Hematopoietic multipotent progenitor cell treated with erythropoietin and hydrocortisone succinate and interleukin-3 and kit ligand, for 17 days (in vitro differentiated cells): ENCODE data around the gene TALDO1.

Source experiments
- DNase-seq: peaks from one replicate; pipeline ENCODE4 v3.0.0-alpha.2; 2015; ENCODE audit warnings: low spot score

Gene TALDO1

GRCh38 chr11:788009-788640 lies 40.9 kb downstream of the TALDO1 start:
- no peak for DNase-seq

DNA sequence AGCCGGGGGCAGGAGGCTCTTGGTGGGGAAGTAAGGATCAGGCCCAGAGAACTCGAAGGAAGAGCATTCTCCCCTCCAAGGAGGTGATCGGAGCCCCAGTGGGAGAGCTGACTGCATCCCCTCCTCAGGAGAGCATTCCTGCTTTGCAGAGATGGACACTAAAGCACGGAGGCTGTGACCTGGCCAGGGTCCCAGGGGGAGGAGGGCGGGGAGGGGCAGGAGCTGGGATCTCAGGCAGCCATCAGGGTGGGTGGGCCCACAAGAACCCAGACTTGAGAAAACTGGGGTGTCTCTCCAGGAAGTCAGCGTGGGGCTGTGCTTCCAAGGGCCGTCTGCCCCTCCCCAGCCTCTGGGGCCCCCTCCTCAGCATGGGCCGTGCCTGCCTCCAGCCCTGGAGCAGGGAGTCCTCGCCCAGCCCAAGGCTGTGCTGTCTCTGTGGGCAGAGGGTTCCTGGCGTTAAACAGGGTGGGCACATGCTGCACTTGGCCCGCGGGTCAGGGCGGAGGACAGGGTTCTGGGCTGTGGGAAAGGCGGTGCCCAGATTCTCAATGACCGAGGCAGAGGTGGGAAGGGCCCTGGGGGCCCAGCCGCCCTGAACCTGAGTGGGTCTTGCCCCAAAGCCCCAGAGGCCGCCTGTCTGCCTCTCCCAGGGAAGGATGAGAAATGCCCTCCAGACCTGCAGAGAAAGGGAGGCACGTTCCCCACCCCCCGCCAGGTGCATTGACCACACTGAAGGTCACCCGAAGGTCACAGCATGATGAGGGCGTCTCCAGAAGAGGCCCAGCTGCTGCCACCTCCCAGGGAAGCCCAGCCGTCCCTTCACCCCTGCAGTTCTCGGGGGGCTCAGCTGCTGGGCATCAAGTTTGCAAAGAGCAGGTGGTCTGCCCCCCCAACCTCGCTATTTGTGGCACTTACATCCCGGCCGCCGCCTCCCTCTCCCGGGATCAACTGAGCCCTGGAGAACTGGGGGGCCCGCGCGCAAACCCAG lies 42.0 kb downstream of the TALDO1 start:
- no peak for DNase-seq

- DNase-seq = no peak
Observed at GRCh38 chr11:789943-790342, 42.7 kb downstream of the TALDO1 start, which contains the start of gene CEND1. Gene CEND1 (minus strand): TSS chr11:790090. CDS start chr11:788576, 1,514 bp downstream.

DNA sequence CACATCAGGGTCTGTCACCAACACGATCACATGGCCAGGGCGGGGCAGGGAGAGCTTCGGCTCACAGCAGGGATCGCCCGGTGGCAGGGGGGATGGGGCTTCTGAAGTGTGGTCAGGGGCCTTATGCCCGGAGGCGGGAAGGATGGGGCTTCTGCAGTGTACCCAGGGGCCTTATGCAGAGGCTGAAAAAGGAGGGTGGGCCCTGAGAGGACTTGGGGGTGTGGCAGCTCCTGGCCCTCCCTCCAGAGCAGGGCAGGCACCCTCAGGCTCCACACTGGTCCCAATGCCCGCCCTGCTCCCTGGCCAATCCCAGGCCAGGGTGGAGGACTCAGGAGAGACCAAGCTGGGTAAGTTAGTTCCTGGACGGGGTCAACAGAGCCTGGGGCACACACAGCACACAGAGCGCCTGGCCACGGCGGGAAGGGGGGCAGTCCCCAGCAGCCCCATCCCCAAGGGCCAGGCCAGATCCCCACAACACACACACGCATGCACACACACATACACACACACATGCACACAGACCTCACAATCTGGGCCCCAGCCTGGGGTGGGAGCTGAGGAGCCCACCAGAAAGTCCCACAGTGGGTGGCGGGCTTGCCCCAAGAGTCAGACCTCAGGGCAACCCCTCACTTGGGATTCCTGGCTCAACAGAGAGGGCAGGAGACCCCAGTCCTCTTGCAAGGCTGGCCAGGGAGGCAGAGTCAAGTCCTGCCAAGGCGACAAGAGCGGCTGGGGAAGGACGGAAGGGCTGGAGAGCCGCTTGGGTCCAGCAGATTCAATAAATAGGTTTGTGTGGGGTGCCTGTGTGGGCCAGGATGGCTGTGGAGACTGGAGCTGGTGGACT lies 43.7 kb downstream of the TALDO1 start:
- no peak for DNase-seq

- no peak for DNase-seq
Observed at GRCh38 chr11:791658-792534, 44.6 kb downstream of the TALDO1 start.

DNA sequence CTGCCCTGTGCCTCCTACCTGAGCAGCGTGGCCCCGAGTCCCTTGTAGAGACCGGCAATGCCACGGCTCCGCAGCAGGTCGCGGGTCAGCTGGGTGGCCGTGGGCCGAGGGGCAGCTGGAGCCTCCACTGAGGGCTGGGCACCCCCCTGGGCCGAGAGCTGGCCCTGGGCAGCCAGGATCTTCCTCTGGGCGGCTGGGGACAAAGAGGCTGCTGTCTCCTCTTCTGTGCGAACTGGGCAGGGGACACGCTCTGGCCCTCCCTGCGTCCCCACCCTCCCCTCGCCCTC lies 45.2 kb downstream of the TALDO1 start:
- DNase-seq = no peak

GRCh38 chr11:792873-793272 lies 45.6 kb downstream of the TALDO1 start:
- no peak for DNase-seq

GRCh38 chr11:793556-793955 lies 46.3 kb downstream of the TALDO1 start:
- no peak for DNase-seq

GRCh38 chr11:794013-794765 lies 46.9 kb downstream of the TALDO1 start:
- no peak for DNase-seq

- no peak for DNase-seq
Observed at GRCh38 chr11:794766-795633, 47.7 kb downstream of the TALDO1 start.

- DNase-seq = peak; percentile 48
Observed at GRCh38 chr11:795634-796564, 48.6 kb downstream of the TALDO1 start.

DNA sequence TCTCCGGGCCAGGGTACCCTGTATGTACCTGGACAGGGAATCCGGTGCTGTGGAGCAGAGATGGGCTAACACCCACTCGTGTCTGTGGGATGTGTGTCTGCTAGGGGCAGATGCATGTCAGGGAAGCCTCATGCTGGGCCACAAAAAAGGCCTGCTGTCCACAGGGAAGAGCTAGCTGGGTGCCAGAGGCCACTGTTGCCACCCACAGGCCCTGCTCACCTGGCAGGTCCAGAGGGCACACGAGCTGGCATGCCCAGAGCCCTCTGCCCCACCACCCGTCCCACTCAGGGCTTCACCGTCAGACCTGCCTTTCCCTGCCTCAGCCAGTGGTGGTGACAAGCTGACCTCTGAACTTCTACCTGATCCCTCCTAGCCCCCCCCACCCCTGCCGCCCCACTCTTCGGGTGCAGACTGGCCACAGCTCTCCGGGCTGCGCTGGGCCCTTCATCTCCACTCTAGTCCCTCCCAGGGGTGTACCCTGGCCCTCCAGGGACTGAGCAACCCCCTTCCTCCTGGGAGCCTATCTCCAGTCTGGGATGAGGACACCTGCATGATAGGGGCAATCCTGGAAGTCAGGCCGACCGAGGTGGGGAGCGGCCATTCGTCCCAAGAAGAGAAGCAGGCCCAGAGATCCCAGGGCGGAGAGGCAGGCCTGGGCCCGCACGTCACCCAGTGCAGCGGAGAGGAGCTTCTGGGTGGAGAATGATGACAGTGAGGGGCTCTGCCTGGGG lies 49.5 kb downstream of the TALDO1 start:
- DNase-seq = no peak

DNA sequence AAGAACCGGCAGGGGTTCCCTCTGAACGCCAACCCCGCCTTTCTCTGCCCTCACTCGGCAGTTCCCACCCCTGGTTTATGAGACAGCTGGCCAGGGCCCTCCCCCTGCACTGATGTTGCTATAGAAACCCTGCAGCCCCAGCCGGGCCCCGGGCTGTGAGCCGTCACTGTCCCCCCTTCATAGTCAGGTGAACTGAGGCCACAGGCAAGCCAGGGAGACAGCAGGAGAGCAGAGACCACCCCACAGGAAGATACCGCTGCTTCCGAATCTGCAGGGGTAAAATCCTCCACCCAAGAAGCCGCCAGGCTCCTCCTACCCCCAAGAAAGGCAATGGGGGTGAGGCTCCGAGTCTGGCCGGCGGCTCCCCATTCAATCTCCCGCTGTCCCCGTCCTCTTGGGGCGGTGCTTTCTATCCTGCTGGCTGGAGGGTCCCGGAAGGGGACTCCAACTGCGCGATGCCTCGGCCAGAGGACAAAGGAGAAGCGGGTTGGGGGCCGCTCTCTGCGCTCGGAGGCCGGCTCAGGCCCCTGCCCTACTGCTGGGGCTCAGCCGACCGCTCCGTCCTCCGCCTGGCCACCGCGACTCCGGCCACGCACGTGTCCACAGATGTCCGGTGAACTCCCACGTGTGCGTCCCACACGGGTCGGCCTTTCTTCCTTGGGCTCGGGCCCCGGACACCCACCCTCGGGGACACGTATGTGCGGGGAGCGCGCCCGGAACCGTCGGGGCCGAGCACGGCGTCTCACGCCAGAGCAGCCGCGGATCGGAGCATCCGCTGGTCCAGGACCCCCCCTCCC lies 50.2 kb downstream of the TALDO1 start:
- DNase-seq = no peak

DNA sequence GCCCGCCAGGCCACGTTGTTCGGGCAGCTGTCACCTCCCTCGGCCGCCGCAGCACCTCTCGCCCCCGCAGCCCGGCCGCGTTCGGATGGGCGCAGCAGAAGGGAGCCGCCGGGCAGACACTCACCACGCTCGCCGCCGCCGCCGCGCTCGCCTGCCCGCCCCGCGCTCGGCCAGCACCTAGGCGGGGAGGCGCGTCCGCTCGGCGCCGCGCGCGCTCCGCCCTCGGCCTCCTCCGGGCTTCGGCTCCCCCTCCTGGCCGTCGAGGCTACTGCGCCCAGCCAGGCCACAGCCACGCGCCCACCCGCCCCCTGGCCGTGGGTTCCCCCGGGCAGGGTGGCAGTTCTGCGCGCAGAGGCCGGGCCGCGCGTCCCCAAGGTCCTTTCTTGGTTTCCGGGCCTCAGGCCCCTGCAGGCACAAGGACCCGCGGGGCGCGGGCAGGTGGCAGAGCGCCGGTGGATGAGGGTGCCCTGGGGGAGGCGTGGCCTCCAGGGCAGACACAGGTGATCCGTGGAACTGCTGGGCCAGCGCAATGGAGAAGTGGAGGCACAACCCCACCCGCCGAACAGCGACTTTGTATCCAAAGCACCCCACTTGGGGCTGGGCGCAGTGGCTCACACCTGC lies 50.9 kb downstream of the TALDO1 start, which contains the start of gene SLC25A22:
SLC25A22 (minus strand) TSS at position 189 of the 621 bp plus-strand sequence. CDS start 3,275 bp downstream, outside the sequence.
- peak; percentile 80 for DNase-seq

- no peak for DNase-seq
Observed at GRCh38 chr11:799641-800316, 52.5 kb downstream of the TALDO1 start.

- DNase-seq = no peak
Observed at GRCh38 chr11:800473-800872, 53.2 kb downstream of the TALDO1 start.
